ENCODE data around the gene UNC45B.

GRCh38 chr17:35101036-35101435 is 46.6 kb upstream of the UNC45B start:
- no peak for TF ChIP-seq POLR2A (IDR thresholded peaks at IDR 0.05)
- TF ChIP-seq, protein P1, sequence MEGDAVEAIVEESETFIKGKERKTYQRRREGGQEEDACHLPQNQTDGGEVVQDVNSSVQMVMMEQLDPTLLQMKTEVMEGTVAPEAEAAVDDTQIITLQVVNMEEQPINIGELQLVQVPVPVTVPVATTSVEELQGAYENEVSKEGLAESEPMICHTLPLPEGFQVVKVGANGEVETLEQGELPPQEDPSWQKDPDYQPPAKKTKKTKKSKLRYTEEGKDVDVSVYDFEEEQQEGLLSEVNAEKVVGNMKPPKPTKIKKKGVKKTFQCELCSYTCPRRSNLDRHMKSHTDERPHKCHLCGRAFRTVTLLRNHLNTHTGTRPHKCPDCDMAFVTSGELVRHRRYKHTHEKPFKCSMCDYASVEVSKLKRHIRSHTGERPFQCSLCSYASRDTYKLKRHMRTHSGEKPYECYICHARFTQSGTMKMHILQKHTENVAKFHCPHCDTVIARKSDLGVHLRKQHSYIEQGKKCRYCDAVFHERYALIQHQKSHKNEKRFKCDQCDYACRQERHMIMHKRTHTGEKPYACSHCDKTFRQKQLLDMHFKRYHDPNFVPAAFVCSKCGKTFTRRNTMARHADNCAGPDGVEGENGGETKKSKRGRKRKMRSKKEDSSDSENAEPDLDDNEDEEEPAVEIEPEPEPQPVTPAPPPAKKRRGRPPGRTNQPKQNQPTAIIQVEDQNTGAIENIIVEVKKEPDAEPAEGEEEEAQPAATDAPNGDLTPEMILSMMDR (IDR thresholded peaks at IDR 0.05): no peak

All from testis (tissue), 2 donors.